HEK293 (cell line): ENCODE results near the gene LCNL1.

Experiments used
- CTCF ChIA-PET: fragments of 350-600 bp; formaldehyde crosslinking; extraction: SDS; loops from one replicate; lab custom pipeline; 2021; ENCODE audit warnings: antibody characterized with exemption; lab: Yijun Ruan, JAX
- POLR2A ChIA-PET: fragments of 300-600 bp; formaldehyde crosslinking; extraction: SDS; loops from one replicate; lab custom pipeline; 2020; ENCODE audit warnings: antibody characterized with exemption, inconsistent platforms; lab: Yijun Ruan, JAX
- H3K27ac ChIP-seq: fragments of 200-500 bp; sonication (Bioruptor generic); 2 replicates; pipeline ENCODE4 v1.5.1; 2014; ENCODE audit warnings: low read depth, low read length, control low read depth, inconsistent platforms; ENCODE audit errors: extremely low read depth
- H3K36me3 ChIP-seq, 2 experiments: fragments of 200-500 bp in 1 of 2; sonication (Bioruptor generic) in 1 of 2; 1 replicate in 1 of 2; 2 replicates in 1 of 2; pipeline ENCODE4 v1.5.1; 2014 to 2017; ENCODE audit warnings: inconsistent platforms in 2 of 2, low read length in 2 of 2; ENCODE audit not compliant: control insufficient read depth in 2 of 2, insufficient read depth in 1 of 2
- H3K4me1 ChIP-seq: fragments of 200-500 bp; sonication (Bioruptor generic); 2 replicates; pipeline ENCODE4 v1.5.1; 2014; ENCODE audit warnings: mild to moderate bottlenecking, low read length, inconsistent platforms; ENCODE audit not compliant: control insufficient read depth, insufficient read depth
- H3K4me3 ChIP-seq: 2 replicates; pipeline ENCODE4 v1.5.1; 2011; ENCODE audit warnings: low read depth, mild to moderate bottlenecking, control low read depth, low read length, moderate library complexity
- H3K9me3 ChIP-seq: fragments of 200-500 bp; sonication (Bioruptor generic); 2 replicates; pipeline ENCODE4 v1.5.1; 2014; ENCODE audit warnings: low read depth, low read length, inconsistent platforms; ENCODE audit not compliant: control insufficient read depth, insufficient read depth
- EGR2 ChIP-seq: fragments of 450-650 bp; formaldehyde crosslinking; IDR thresholded peaks from 2 replicates; pipeline ENCODE4 v1.5.1; 2016; ENCODE audit warnings: low read depth, missing biosample characterization, missing genetic modification characterization
- KLF1 ChIP-seq: fragments of 450-650 bp; formaldehyde crosslinking; IDR thresholded peaks from 2 replicates; pipeline ENCODE4 v1.5.1; 2016; ENCODE audit warnings: missing biosample characterization, missing genetic modification characterization
- ZNF175 ChIP-seq: fragments of 450-650 bp; formaldehyde crosslinking; IDR thresholded peaks from 2 replicates; pipeline ENCODE4 v1.5.1; 2016; ENCODE audit warnings: missing biosample characterization, missing genetic modification characterization
- ZNF221 ChIP-seq: fragments of 450-650 bp; formaldehyde crosslinking; IDR thresholded peaks from 2 replicates; pipeline ENCODE4 v1.5.1; 2017; ENCODE audit warnings: missing biosample characterization, missing genetic modification characterization, borderline replicate concordance
- ZNF23 ChIP-seq: fragments of 450-650 bp; formaldehyde crosslinking; IDR thresholded peaks from 2 replicates; pipeline ENCODE4 v1.5.1; 2016; ENCODE audit warnings: missing biosample characterization, missing genetic modification characterization, borderline replicate concordance
- ZNF610 ChIP-seq: fragments of 450-650 bp; formaldehyde crosslinking; IDR thresholded peaks from 2 replicates; pipeline ENCODE4 v1.5.1; 2016; ENCODE audit warnings: missing biosample characterization, missing genetic modification characterization, borderline replicate concordance
- TF ChIP-seq, protein P1 (sequence below): fragments of 450-650 bp; formaldehyde crosslinking; IDR thresholded peaks from 2 replicates; pipeline ENCODE4 v1.5.1; 2016; ENCODE audit warnings: missing biosample characterization, missing genetic modification characterization
- TF ChIP-seq, protein P2 (sequence below): fragments of 450-650 bp; formaldehyde crosslinking; IDR thresholded peaks from 2 replicates; pipeline ENCODE4 v1.5.1; 2016; ENCODE audit warnings: missing biosample characterization, missing genetic modification characterization
- TF ChIP-seq, protein P3 (sequence below): fragments of 450-650 bp; formaldehyde crosslinking; IDR thresholded peaks from 2 replicates; pipeline ENCODE4 v1.5.1; 2016; ENCODE audit warnings: missing biosample characterization, missing genetic modification characterization
- TF ChIP-seq, protein P4 (sequence below): fragments of 450-650 bp; formaldehyde crosslinking; IDR thresholded peaks from 2 replicates; pipeline ENCODE4 v1.5.1; 2016; ENCODE audit warnings: missing biosample characterization, missing genetic modification characterization, borderline replicate concordance

Gene LCNL1

DNA sequence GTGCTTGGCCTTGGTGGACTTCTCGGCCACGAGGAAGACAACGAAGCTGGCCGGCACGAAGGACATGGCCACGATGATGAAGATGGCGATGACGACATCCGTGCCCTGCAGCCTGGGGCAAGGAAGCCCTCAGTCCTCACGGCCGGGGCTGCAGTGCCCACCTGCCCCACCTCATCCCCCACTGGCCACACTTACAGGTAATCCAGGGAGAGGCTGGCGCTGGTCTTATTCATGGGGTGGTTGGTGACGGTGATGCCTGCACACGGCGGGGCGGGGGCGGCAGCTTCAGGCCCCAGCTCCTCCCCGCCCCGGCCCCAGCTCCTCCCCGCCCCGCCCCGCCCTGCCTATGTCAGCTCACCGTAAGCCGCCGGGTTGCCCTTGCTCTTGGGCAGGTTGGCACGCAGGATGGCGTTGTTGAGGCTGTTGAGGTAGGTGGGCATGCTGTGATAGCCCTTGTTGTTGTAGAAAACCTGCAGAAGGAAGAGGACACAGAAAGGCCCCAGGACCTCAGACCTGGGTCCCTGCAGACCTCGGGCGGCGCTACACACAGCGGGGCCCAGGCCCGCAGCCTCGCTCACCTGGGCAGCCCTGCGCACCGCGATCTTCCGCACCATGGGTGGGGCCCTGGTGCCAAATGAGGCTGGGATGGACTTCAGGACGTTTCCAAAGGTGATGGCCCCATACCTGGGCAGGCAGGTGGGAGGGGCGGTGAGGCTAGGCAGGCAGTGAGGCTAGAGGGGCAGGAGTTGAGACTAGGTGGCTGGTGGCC lies 29.3 kb downstream of the LCNL1 start:
- peak; percentile 52; the same call in 1 of the 2 replicates for TF ChIP-seq KLF1 (tag by site-specific recombination)
- TF ChIP-seq, protein P1, sequence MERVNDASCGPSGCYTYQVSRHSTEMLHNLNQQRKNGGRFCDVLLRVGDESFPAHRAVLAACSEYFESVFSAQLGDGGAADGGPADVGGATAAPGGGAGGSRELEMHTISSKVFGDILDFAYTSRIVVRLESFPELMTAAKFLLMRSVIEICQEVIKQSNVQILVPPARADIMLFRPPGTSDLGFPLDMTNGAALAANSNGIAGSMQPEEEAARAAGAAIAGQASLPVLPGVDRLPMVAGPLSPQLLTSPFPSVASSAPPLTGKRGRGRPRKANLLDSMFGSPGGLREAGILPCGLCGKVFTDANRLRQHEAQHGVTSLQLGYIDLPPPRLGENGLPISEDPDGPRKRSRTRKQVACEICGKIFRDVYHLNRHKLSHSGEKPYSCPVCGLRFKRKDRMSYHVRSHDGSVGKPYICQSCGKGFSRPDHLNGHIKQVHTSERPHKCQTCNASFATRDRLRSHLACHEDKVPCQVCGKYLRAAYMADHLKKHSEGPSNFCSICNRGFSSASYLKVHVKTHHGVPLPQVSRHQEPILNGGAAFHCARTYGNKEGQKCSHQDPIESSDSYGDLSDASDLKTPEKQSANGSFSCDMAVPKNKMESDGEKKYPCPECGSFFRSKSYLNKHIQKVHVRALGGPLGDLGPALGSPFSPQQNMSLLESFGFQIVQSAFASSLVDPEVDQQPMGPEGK (tag by site-specific recombination), result no peak
- TF ChIP-seq, all 188 proteins: peak for 1
- Histone ChIP-seq H3K9me3 (no peaks in the 10 kb centered on the region), H3K36me3 (peaks cover 0 to 48% of the 10 kb centered on the region in 2 experiments; a peak in 1 of 3 replicates), H3K4me3 (no peak overlapping the region), H3K27ac (no peak overlapping the region), H3K4me1 (peaks cover 3% of the 10 kb centered on the region; the same call in 1 of the 2 replicates)
- ChIA-PET CTCF (no interaction called here), POLR2A (interaction anchor here (1.0 kb wide), 1 partner anchor 16 kb away, joined by 4 read pairs; the partner anchor contains the start of gene CLIC3)

DNA sequence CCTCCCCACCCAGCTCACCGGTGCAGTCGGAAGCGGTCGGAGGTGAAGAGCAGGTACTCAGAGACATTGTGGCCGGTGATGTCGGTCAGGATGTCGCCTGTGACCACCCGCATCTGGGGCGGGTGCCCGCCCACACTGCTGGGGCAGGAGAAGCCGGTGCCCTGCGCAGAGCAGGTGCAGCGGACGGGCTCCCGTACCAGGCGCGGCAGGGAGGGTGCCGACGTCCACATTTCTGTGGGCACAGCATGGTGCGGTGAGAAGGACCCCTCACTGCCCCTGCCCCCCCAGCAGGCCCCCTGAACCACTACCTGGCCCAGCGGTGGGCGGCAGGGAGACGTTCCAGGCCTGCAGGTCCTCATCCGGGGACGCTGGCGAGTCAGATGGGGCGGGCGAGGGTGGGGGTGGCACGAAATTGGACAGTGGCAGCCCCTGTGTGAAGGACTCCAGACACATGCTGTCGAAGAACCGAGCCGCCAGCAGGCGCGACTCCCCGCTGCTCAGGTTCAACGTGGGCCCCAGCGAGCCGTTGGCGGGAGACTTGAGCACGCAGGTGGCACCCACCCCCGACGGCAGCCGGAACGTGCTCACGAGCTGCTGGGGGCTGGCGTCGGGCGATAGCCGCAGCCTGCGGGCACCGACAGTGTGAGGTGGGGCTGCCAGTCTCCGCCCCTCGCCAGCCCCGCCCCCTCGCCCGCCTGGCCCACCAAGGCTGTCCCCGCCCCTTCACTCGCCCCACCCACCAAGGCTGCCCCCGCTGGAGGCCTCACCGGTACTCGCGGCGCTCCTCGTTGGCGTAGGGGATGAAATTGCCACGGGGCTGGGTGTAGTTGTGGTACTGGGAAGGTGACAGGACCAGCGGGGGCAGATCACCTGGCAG lies 30.1 kb downstream of the LCNL1 start:
- H3K9me3 ChIP-seq, result no peaks in the 10 kb centered on the region
- H3K4me3 ChIP-seq, result no peak overlapping the region
- H3K4me1 ChIP-seq, result no peaks in the 10 kb centered on the region
- TF ChIP-seq, protein P2, sequence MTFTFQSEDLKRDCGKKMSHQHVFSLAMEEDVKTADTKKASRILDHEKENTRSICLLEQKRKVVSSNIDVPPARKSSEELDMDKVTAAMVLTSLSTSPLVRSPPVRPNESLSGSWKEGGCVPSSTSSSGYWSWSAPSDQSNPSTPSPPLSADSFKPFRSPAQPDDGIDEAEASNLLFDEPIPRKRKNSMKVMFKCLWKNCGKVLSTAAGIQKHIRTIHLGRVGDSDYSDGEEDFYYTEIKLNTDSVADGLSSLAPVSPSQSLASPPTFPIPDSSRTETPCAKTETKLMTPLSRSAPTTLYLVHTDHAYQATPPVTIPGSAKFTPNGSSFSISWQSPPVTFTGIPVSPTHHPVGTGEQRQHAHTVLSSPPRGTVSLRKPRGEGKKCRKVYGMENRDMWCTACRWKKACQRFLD (tag by site-specific recombination), result no peak
- TF ChIP-seq ZNF175, result no peak
- TF ChIP-seq ZNF221 (tag by site-specific recombination), result no peak
- no peak for TF ChIP-seq ZNF610 (tag by site-specific recombination)
- TF ChIP-seq, protein P3, sequence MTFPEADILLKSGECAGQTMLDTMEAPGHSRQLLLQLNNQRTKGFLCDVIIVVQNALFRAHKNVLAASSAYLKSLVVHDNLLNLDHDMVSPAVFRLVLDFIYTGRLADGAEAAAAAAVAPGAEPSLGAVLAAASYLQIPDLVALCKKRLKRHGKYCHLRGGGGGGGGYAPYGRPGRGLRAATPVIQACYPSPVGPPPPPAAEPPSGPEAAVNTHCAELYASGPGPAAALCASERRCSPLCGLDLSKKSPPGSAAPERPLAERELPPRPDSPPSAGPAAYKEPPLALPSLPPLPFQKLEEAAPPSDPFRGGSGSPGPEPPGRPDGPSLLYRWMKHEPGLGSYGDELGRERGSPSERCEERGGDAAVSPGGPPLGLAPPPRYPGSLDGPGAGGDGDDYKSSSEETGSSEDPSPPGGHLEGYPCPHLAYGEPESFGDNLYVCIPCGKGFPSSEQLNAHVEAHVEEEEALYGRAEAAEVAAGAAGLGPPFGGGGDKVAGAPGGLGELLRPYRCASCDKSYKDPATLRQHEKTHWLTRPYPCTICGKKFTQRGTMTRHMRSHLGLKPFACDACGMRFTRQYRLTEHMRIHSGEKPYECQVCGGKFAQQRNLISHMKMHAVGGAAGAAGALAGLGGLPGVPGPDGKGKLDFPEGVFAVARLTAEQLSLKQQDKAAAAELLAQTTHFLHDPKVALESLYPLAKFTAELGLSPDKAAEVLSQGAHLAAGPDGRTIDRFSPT (tag by site-specific recombination), result peak; percentile 43; the same call in 1 of the 2 replicates
- 0 out of 2 replicates have a peak, but pooled peaks have one; percentile 11 for TF ChIP-seq EGR2 (tag by site-specific recombination)
- TF ChIP-seq, protein P4, sequence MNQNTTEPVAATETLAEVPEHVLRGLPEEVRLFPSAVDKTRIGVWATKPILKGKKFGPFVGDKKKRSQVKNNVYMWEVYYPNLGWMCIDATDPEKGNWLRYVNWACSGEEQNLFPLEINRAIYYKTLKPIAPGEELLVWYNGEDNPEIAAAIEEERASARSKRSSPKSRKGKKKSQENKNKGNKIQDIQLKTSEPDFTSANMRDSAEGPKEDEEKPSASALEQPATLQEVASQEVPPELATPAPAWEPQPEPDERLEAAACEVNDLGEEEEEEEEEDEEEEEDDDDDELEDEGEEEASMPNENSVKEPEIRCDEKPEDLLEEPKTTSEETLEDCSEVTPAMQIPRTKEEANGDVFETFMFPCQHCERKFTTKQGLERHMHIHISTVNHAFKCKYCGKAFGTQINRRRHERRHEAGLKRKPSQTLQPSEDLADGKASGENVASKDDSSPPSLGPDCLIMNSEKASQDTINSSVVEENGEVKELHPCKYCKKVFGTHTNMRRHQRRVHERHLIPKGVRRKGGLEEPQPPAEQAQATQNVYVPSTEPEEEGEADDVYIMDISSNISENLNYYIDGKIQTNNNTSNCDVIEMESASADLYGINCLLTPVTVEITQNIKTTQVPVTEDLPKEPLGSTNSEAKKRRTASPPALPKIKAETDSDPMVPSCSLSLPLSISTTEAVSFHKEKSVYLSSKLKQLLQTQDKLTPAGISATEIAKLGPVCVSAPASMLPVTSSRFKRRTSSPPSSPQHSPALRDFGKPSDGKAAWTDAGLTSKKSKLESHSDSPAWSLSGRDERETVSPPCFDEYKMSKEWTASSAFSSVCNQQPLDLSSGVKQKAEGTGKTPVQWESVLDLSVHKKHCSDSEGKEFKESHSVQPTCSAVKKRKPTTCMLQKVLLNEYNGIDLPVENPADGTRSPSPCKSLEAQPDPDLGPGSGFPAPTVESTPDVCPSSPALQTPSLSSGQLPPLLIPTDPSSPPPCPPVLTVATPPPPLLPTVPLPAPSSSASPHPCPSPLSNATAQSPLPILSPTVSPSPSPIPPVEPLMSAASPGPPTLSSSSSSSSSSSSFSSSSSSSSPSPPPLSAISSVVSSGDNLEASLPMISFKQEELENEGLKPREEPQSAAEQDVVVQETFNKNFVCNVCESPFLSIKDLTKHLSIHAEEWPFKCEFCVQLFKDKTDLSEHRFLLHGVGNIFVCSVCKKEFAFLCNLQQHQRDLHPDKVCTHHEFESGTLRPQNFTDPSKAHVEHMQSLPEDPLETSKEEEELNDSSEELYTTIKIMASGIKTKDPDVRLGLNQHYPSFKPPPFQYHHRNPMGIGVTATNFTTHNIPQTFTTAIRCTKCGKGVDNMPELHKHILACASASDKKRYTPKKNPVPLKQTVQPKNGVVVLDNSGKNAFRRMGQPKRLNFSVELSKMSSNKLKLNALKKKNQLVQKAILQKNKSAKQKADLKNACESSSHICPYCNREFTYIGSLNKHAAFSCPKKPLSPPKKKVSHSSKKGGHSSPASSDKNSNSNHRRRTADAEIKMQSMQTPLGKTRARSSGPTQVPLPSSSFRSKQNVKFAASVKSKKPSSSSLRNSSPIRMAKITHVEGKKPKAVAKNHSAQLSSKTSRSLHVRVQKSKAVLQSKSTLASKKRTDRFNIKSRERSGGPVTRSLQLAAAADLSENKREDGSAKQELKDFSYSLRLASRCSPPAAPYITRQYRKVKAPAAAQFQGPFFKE, result no peak
- no peak for TF ChIP-seq ZNF23
- no peak overlapping the region for H3K27ac ChIP-seq
- ChIA-PET CTCF (no interaction called here), POLR2A (no interaction called here)
- peaks cover 0 to 57% of the 10 kb centered on the region in 2 experiments; a peak in 1 of 3 replicates for H3K36me3 ChIP-seq
